Adrenal gland (tissue), 12 donors: ENCODE data around the gene CLEC16A. TPM values are rescaled to one million over a fixed set of nuclear protein-coding genes. Genes with fewer than 3 reads are reported as not detected.

Experiments used
- DNase-seq, 7 donors: peaks; one replicate each; pipeline ENCODE4 v3.0.0-alpha.2; 2019 to 2020
- H3K27ac ChIP-seq, 5 donors: fragments of 200-600 bp; sonication (generic) in 4 of 5; 1 replicate in 3 of 5; 2 replicates in 2 of 5; pipeline versions ENCODE4 v1.5.1 to v1.8.0; 2016 to 2020; ENCODE audit warnings: mild to moderate bottlenecking in 1 of 5
- H3K27me3 ChIP-seq: fragments of 200-600 bp; 2 replicates; pipeline ENCODE4 v1.8.0; 2021
- H3K36me3 ChIP-seq, 2 donors: fragments of 200-600 bp; replicated peaks in 1 of 2; 1 replicate in 1 of 2; 2 replicates in 1 of 2; pipeline versions ENCODE4 v1.5.1 to v1.8.0; 2018 to 2022
- H3K4me1 ChIP-seq, 2 donors: fragments of 200-600 bp; replicated peaks in 1 of 2; 1 replicate in 1 of 2; 2 replicates in 1 of 2; pipeline versions ENCODE4 v1.5.1 to v1.8.0; 2018 to 2021
- H3K4me3 ChIP-seq, 4 donors: fragments of 200-600 bp; sonication (generic) in 3 of 4; one replicate each; pipeline ENCODE4 v1.5.1; 2016 to 2018
- H3K9me3 ChIP-seq, 3 donors: fragments of 200-600 bp; sonication (generic) in 1 of 3; replicated peaks in 1 of 3; 1 replicate in 2 of 3; 2 replicates in 1 of 3; pipeline versions ENCODE4 v1.5.1 to v1.8.0; 2016 to 2021
- POLR2A ChIP-seq, 2 donors: fragments of 450-650 bp; IDR thresholded peaks; one replicate each; pipeline ENCODE4 v1.6.1; 2017; ENCODE audit warnings: antibody characterized with exemption in 2 of 2, mild to moderate bottlenecking in 2 of 2, moderate library complexity in 1 of 2
- WGBS, 4 donors: extraction: QIAGEN DNeasy Blood & Tissue Kit in 2 of 4; methylation state at CpG; one replicate each; pipeline versions ENCODE4 v1.1.5 to v1.1.7; 2013 to 2017; 5-methylcytosine and 5-hydroxymethylcytosine counted together
- intact Hi-C, 2 donors: fragments of 100-400 bp; cut with DNase I; formaldehyde crosslinking; loops; one replicate each; pipeline versions ENCODE4 v1.14.1 to v1.15.0; 2022 to 2023
- polyA plus RNA-seq, 3 donors: library from polyadenylated mRNA; stranded (reverse); fragments of 200-250 nt in 2 of 3; fragments of 350-450 nt in 1 of 3; fragmentation: Illumina TruSeq in 1 of 3; extraction: RNeasy Lipid Tissue Mini Kit (QIAGEN cat#74804) in 1 of 3; gene quantifications; one replicate each; pipeline ENCODE4 v1.2.3, GENCODE V29; 2013 to 2014
- total RNA-seq, 9 donors: library from RNA; depleted of rRNA in 4 of 9; stranded (reverse); fragments of >200 nt in 4 of 9; fragments of 120-200 nt in 1 of 9; fragmentation: NEBNext Ultra II Directional in 1 of 9; extraction: Animal tissue kit (Norgen Biotek cat#: 25700) in 1 of 9; gene quantifications; one replicate each; pipeline versions ENCODE4 v1.1.0 to v1.2.4, GENCODE V29; 2013 to 2023
- TF ChIP-seq, protein P1 (sequence below), 6 experiments: fragments of 450-650 bp in 4 of 6; fragments of 200-600 bp in 2 of 6; sonication (generic) in 1 of 6; IDR thresholded peaks; 1 replicate in 5 of 6; 2 replicates in 1 of 6; pipeline versions ENCODE4 v1.5.1 to v1.8.0; 2016 to 2021; ENCODE audit warnings: antibody characterized with exemption in 6 of 6, mild to moderate bottlenecking in 2 of 6, moderate library complexity in 1 of 6
- donor health status: healthy with polysubstance abuse.
- donor health status: Bipolar disorder and iron deficiency.
- donor health status: DM: yes; HTN: yes; CAD: no.
- donor health status: DM: no; HTN: no; CAD: no.
- donor health status: DM: no; HTN: no; CAD: no.
- donor health status: DM: yes; HTN: yes; CAD: no.

Gene CLEC16A
- total and polyA plus RNA-seq, 12 donors, result 14.0 to 37.2 (median 27.6) TPM

DNA sequence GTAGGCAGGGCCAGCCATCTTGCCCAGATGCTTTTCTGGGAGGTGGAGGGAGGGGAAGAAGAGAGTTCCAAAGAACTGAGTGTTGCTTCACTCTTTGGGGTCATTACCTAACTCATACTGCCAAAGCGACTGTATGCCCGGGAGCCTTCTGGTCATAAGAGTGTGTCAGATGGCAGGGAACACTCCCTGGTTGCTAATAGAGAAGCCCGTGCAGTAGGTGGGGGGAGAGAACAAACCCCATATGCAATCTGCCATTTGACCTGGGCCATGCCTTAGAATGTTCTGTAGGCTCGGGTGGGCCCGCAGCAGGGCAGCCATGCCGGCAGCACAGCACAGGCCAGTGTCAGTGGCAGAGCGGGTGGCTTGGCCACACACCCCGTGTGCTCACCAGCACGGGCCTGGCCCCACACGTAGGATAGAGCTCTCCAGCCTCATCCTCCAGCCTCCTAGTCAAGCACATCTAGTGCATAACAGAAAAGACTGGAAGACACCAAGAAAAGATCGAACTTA, 191.2 kb downstream of the CLEC16A start:
- WGBS, 4 donors, result 90 to 94% (median 92%) methylated on average over 8 to 11 of the region's 11 CpGs
- Histone ChIP-seq H3K27ac (no peak overlapping the region), H3K9me3 (no peaks in the 10 kb centered on the region), H3K27me3 (no peaks in the 10 kb centered on the region), H3K36me3 (no peaks in the 10 kb centered on the region), H3K4me3 (no peak overlapping the region), H3K4me1 (peaks cover 4 to 25% of the 10 kb centered on the region in 2 donors)
- intact Hi-C loops, result loop anchor here in 1 of 2 donors (10.0 kb wide), 1 partner anchor 119 kb away; the partner anchor contains the start of gene SOCS1
- peak in 1 of 7 donors; percentile 24 for DNase-seq
- TF ChIP-seq POLR2A (IDR thresholded peaks at IDR 0.05), result no peak
- TF ChIP-seq, protein P1, sequence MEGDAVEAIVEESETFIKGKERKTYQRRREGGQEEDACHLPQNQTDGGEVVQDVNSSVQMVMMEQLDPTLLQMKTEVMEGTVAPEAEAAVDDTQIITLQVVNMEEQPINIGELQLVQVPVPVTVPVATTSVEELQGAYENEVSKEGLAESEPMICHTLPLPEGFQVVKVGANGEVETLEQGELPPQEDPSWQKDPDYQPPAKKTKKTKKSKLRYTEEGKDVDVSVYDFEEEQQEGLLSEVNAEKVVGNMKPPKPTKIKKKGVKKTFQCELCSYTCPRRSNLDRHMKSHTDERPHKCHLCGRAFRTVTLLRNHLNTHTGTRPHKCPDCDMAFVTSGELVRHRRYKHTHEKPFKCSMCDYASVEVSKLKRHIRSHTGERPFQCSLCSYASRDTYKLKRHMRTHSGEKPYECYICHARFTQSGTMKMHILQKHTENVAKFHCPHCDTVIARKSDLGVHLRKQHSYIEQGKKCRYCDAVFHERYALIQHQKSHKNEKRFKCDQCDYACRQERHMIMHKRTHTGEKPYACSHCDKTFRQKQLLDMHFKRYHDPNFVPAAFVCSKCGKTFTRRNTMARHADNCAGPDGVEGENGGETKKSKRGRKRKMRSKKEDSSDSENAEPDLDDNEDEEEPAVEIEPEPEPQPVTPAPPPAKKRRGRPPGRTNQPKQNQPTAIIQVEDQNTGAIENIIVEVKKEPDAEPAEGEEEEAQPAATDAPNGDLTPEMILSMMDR (IDR thresholded peaks at IDR 0.05), result no peak

DNA sequence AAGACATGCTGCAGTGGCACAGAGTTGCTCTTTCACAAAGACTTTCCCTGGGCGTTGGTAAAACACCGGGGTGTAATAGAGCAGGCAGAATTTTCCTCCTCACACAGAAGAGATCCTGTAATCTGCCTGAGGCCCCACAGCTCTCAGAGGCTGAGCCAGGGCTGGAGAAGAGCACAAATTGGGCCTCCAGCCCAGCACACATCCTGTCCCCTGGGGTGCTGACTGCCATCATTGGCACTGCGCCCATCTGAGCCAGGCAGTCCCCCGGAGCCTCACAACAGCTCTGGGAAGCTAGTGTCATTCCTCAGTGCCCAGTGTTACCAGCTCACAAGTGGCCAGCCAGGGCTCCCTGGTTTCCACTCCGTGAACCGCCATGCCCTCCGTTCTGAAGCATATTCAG, 192.2 kb downstream of the CLEC16A start:
- intact Hi-C loops, result loop anchor here in 1 of 2 donors (10.0 kb wide), 1 partner anchor 118 kb away; the partner anchor contains the start of gene SOCS1
- H3K4me1 ChIP-seq, result peaks cover 4 to 27% of the 10 kb centered on the region in 2 donors
- H3K36me3 ChIP-seq, result no peaks in the 10 kb centered on the region
- H3K4me3 ChIP-seq, result no peak overlapping the region
- H3K27me3 ChIP-seq, result no peaks in the 10 kb centered on the region
- H3K9me3 ChIP-seq, result no peaks in the 10 kb centered on the region
- no peak for TF ChIP-seq POLR2A (IDR thresholded peaks at IDR 0.05)
- TF ChIP-seq, protein P1 (IDR thresholded peaks at IDR 0.05), result no peak
- peak in 4 of 7 donors; percentile 27 to 77 (median 50) for DNase-seq
- H3K27ac ChIP-seq, result no peak overlapping the region
- WGBS, 4 donors, result 74 to 95% (median 80%) methylated on average over 5 to 7 of the region's 7 CpGs

DNA sequence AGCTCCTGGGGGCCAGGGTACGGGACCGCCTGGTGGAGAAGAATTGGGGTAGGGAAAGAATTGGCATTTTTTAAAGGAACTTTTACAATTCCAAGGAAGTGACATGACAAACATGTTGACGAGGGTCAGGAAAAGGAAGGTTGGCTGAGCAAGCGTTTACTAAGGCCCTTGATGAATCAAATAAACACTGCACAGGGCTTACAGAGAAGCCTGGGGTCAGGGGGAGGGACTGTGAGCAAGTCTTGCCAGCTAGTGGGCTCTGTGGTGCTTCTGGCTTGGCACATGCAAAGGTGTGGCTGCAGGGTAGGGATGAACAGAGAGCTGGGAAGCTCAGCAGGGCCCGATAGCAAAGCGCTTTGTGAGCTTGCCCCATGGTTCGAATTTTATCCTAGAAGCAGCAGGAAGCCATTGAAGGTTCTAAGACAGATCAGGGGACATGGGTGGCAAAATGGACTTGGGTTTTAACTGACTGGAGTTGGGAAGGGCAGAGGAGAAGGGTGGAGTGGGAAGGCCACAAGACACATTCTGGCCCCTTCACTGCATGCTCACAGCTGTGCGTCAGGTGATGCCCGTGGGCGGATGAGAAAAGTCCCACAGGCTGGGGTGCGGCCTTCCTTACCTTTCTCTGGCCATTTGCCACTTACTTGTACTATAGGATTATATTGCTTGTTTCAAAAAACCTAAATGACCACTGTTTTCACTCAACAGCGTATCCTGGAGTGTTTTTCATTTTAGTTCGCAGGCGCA, 193.8 kb downstream of the CLEC16A start:
- H3K4me3 ChIP-seq, result no peak overlapping the region
- H3K27me3 ChIP-seq, result no peaks in the 10 kb centered on the region
- H3K27ac ChIP-seq, result no peak overlapping the region
- 88 to 98% (median 94%) methylated on average over 14 of the region's 14 CpGs for WGBS, 4 donors
- no peaks in the 10 kb centered on the region for H3K9me3 ChIP-seq
- no peaks in the 10 kb centered on the region for H3K36me3 ChIP-seq
- no peak for DNase-seq
- H3K4me1 ChIP-seq, result peaks cover under 1 to 17% of the 10 kb centered on the region in 2 donors
- TF ChIP-seq POLR2A (IDR thresholded peaks at IDR 0.05), result no peak
- TF ChIP-seq, protein P1 (IDR thresholded peaks at IDR 0.05), result no peak
- intact Hi-C loops, result loop anchor here in 1 of 2 donors (10.0 kb wide), 1 partner anchor 117 kb away; the partner anchor contains the start of gene SOCS1

DNA sequence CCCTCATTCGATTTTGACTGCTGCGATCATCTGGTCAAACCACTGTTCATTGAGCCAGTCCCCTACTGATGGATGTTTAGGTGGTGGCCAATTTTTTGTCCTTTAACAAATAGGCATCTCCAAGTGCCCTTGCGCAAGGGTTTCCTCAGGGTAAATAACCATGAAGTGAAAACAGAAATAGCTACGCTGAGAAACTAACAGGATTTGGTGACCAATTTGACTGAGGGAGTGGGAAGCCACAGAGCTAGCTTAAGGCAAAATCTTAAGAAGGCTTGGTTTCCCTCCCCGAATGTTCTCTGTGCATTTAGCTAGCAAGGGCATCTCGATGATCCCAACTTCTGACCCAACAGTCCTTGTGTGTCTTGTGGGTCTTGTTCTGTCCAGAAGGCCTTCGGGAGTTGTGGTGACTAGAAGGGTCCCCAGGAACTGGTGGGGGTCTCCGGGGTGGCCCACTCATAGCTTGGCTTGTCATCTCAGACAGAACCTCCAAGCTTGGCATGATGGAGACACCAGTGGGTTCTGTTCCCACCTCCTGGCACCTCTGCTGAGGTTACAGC, 194.5 kb downstream of the CLEC16A start:
- H3K36me3 ChIP-seq, result no peaks in the 10 kb centered on the region
- TF ChIP-seq, protein P1 (IDR thresholded peaks at IDR 0.05), result no peak
- no peak for TF ChIP-seq POLR2A (IDR thresholded peaks at IDR 0.05)
- no peak for DNase-seq
- H3K4me1 ChIP-seq, result peaks cover 0 to 13% of the 10 kb centered on the region in 2 donors
- no peak overlapping the region for H3K4me3 ChIP-seq
- intact Hi-C loops, result loop anchor here in 1 of 2 donors (10.0 kb wide), 1 partner anchor 116 kb away; the partner anchor contains the start of gene SOCS1
- H3K27ac ChIP-seq, result no peak overlapping the region
- no peaks in the 10 kb centered on the region for H3K27me3 ChIP-seq
- WGBS, 4 donors, result 85 to 91% (median 89%) methylated on average over 8 of the region's 8 CpGs
- no peaks in the 10 kb centered on the region for H3K9me3 ChIP-seq
